ENCODE results near the gene UGT8. TPM values are rescaled to one million over a fixed set of nuclear protein-coding genes. Genes with fewer than 3 reads are reported as not detected.
A peak's percentile ranks its signal among the peaks of the same experiment; 100 is the strongest.
"Not testable (repeated sequence)": the region's sequence is repeated elsewhere in the genome, so short reads cannot be mapped to it uniquely, and the experiment has no call there.

UGT8 gene
- total RNA-seq, 1 donor from 2014 or later, result 2.1 TPM

DNA sequence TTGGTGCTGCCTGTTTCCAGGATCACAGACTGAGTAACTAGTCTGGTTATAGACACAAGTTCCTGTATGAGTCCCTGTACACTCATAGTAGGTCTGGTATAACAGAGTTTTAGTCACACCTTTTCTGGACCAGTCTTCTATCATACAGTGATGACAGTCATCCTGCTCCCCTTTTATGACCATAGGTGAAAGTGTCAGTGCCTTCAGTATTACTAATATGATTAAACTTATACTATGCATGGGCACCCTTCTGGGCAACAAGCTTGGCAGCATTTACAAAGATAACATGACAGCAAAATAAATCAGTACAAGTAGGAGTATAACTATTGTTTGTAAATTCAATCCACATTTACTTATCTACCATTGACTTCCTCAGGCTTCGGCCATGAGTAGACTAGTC lies 8.2 kb upstream of the UGT8 start:
- H3K36me3 ChIP-seq (ENCODE audit: control insufficient read depth in 3 of 3, insufficient read depth in 3 of 3, low read length in 3 of 3); H3K27ac ChIP-seq (ENCODE audit: low read depth, low read length); H3K9ac ChIP-seq (ENCODE audit: low read depth in 1 of 3, low read length in 3 of 3); H3K27me3 ChIP-seq (ENCODE audit: control insufficient read depth in 3 of 3, insufficient read depth in 3 of 3, low read length in 3 of 3); H3K4me3 ChIP-seq (ENCODE audit: low read length in 3 of 3); H3K4me1 ChIP-seq (ENCODE audit: control insufficient read depth in 3 of 3, insufficient read depth in 3 of 3, low read length in 3 of 3); H3K9me3 ChIP-seq (ENCODE audit: control insufficient read depth in 3 of 3, low read length in 3 of 3): not testable (repeated sequence)

DNA sequence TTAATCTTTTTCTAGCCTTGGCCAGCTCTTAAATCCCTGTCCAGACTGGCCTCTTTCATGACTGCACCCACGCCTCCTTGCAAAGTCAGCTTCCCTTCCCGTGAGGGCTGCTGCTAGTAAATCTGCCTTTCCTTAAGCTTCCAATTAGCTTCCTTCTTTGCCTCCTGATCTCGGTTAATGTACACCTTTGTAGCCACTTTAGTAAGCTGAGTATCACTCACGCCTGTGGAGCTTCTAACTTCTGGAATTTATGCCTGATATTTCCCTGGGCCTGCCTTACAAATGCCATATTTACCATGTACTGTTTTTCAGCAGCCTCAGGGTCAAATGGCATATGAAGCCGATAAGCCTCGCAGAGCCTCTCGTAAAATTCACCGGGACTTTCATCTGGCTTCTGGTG lies 5.1 kb upstream of the UGT8 start:
- H3K36me3 ChIP-seq (ENCODE audit: control insufficient read depth in 3 of 3, insufficient read depth in 3 of 3, low read length in 3 of 3), result no peaks in the 10 kb centered on the region
- peaks cover 4 to 19% (median 17%) of the 10 kb centered on the region in 3 donors for H3K27me3 ChIP-seq (ENCODE audit: control insufficient read depth in 3 of 3, insufficient read depth in 3 of 3, low read length in 3 of 3)
- H3K4me3 ChIP-seq (ENCODE audit: low read length in 3 of 3), result no peak overlapping the region
- no peak overlapping the region for H3K9ac ChIP-seq (ENCODE audit: low read depth in 1 of 3, low read length in 3 of 3)
- no peaks in the 10 kb centered on the region for H3K9me3 ChIP-seq (ENCODE audit: control insufficient read depth in 3 of 3, low read length in 3 of 3)
- H3K27ac ChIP-seq (ENCODE audit: low read depth, low read length), result no peak overlapping the region
- H3K4me1 ChIP-seq (ENCODE audit: control insufficient read depth in 3 of 3, insufficient read depth in 3 of 3, low read length in 3 of 3), result peaks cover 4 to 8% (median 8%) of the 10 kb centered on the region in 3 donors

DNA sequence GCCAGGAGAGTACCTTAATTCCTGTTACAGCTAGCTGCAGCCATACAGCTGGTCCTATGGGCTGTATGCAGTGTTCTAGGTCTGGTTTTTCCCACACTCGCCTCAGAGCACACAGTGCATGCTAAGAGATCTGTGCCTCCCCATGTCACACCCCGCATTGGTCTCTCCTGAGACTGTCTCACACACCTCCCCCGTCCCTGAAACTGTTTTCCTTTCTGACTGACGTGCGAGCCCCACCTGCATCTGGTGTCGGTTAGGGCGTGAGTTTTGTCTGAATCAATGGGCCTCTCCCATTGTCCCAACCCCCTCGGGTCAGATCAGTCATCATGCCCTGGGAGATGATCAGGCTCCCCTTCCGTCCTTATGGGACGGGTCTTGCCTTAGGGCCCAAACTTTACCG lies 3.4 kb upstream of the UGT8 start:
- no peak overlapping the region for H3K4me3 ChIP-seq (ENCODE audit: low read length in 3 of 3)
- no peaks in the 10 kb centered on the region for H3K36me3 ChIP-seq (ENCODE audit: control insufficient read depth in 3 of 3, insufficient read depth in 3 of 3, low read length in 3 of 3)
- no peak overlapping the region for H3K9ac ChIP-seq (ENCODE audit: low read depth in 1 of 3, low read length in 3 of 3)
- no peaks in the 10 kb centered on the region for H3K9me3 ChIP-seq (ENCODE audit: control insufficient read depth in 3 of 3, low read length in 3 of 3)
- H3K4me1 ChIP-seq (ENCODE audit: control insufficient read depth in 3 of 3, insufficient read depth in 3 of 3, low read length in 3 of 3), result peaks cover 9 to 18% (median 14%) of the 10 kb centered on the region in 3 donors
- peaks cover 16 to 34% (median 28%) of the 10 kb centered on the region in 3 donors for H3K27me3 ChIP-seq (ENCODE audit: control insufficient read depth in 3 of 3, insufficient read depth in 3 of 3, low read length in 3 of 3)
- H3K27ac ChIP-seq (ENCODE audit: low read depth, low read length), result no peak overlapping the region

DNA sequence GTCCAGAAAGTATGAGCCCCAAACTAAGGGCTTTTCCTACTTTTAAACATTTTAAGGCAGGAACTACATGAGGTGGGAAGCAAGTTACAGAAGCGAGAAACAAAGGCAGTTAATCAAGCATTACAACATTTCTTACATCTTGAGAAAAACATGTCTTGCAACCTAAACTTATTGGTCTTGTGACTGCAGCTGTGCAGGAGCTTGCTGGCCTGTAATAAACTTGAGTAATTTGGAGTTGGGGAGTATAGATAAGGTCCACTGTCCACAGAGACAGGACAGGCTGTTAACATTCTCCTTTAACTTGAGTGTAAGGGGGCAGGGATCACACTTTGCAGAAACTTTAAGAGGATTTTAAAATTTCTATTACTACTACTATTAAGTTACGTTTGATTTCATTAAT lies 2.7 kb upstream of the UGT8 start:
- H3K4me3 ChIP-seq (ENCODE audit: low read length in 3 of 3), result no peak overlapping the region
- peaks cover 16 to 35% (median 28%) of the 10 kb centered on the region in 3 donors for H3K27me3 ChIP-seq (ENCODE audit: control insufficient read depth in 3 of 3, insufficient read depth in 3 of 3, low read length in 3 of 3)
- H3K27ac ChIP-seq (ENCODE audit: low read depth, low read length), result no peak overlapping the region
- H3K9me3 ChIP-seq (ENCODE audit: control insufficient read depth in 3 of 3, low read length in 3 of 3), result no peaks in the 10 kb centered on the region
- no peak overlapping the region for H3K9ac ChIP-seq (ENCODE audit: low read depth in 1 of 3, low read length in 3 of 3)
- peaks cover 9 to 18% (median 14%) of the 10 kb centered on the region in 3 donors for H3K4me1 ChIP-seq (ENCODE audit: control insufficient read depth in 3 of 3, insufficient read depth in 3 of 3, low read length in 3 of 3)
- no peaks in the 10 kb centered on the region for H3K36me3 ChIP-seq (ENCODE audit: control insufficient read depth in 3 of 3, insufficient read depth in 3 of 3, low read length in 3 of 3)

DNA sequence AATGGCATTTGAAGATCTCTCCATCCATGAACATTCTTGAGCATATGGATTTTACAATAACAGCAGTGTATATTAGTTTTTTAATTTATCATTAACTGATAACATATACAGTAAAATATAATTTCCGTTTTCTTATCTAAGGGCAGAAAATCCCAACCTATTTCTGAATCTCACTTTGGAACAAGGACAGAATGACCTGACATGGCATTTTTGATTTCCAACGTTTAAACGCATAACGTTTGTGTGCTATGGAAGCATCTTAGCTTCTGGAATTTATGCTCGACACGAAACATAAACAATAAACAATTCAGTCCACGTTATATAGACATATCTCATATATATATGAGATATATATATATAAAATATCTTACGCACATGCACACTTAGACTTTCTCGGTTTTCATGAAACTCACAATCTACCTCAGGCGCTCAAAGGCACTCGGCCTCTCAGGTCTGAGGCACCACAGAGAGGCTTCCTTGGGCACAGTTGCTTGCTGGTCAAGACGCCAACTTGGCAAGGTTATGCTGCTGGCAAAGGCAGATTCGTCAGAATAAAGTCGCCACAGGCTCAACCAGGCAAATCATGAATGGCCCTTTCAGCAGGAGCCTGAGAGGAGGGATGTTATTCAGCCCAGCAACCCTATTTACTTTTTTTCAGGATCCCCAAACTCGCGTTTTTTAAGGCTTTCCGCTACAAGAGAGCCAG lies 1.0 kb upstream of the UGT8 start:
- Histone ChIP-seq H3K4me3 (ENCODE audit: low read length in 3 of 3) (peak overlapping the region in 2 of 3 donors; percentile 70 to 71), H3K4me1 (ENCODE audit: control insufficient read depth in 3 of 3, insufficient read depth in 3 of 3, low read length in 3 of 3) (peaks cover 9 to 18% (median 14%) of the 10 kb centered on the region in 3 donors), H3K9ac (ENCODE audit: low read depth in 1 of 3, low read length in 3 of 3) (no peak overlapping the region), H3K27ac (ENCODE audit: low read depth, low read length) (no peak overlapping the region), H3K9me3 (ENCODE audit: control insufficient read depth in 3 of 3, low read length in 3 of 3) (no peaks in the 10 kb centered on the region), H3K27me3 (ENCODE audit: control insufficient read depth in 3 of 3, insufficient read depth in 3 of 3, low read length in 3 of 3) (peaks cover 16 to 35% (median 28%) of the 10 kb centered on the region in 3 donors), H3K36me3 (ENCODE audit: control insufficient read depth in 3 of 3, insufficient read depth in 3 of 3, low read length in 3 of 3) (no peaks in the 10 kb centered on the region)

DNA sequence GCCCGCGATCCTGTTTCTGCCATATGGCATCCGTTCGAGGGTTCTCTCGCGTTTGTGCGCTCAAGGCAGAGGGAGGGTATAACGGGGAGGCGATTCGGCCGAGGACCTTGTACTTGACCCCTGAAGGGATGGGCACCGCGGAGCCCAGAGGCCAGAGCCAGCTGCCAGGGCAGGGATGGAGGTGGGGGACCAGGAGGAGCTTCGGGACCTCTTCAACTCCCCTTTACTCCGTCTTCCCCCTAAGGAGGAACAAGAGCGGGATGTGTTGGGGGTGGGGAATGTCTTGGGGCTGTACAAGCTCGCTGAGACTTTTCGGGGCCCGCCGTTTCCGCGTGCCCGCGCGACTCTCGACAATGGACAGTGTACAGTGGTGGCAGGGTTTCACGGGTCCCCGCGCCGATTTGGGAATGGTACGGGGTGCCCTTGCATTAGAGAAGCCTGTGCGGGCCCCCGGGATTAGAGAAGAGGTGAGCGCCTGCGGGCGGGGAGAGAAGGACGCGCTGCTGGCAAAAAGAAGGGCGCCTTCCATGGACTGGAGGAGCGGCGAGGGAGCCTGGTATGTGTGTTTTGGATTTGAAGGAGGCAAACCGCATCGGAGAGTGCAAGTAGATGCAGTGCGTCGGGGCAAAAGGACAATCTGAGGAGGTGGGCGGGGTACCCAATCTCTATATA lies 760 bp downstream of the UGT8 start:
- Histone ChIP-seq H3K36me3 (ENCODE audit: control insufficient read depth in 3 of 3, insufficient read depth in 3 of 3, low read length in 3 of 3) (no peaks in the 10 kb centered on the region), H3K4me1 (ENCODE audit: control insufficient read depth in 3 of 3, insufficient read depth in 3 of 3, low read length in 3 of 3) (peaks cover 9 to 18% (median 14%) of the 10 kb centered on the region in 3 donors), H3K9me3 (ENCODE audit: control insufficient read depth in 3 of 3, low read length in 3 of 3) (no peaks in the 10 kb centered on the region), H3K27ac (ENCODE audit: low read depth, low read length) (no peak overlapping the region), H3K4me3 (ENCODE audit: low read length in 3 of 3) (peak overlapping the region; percentile 45 to 66 (median 52)), H3K27me3 (ENCODE audit: control insufficient read depth in 3 of 3, insufficient read depth in 3 of 3, low read length in 3 of 3) (peaks cover 16 to 31% (median 30%) of the 10 kb centered on the region in 3 donors), H3K9ac (ENCODE audit: low read depth in 1 of 3, low read length in 3 of 3) (no peak overlapping the region)

DNA sequence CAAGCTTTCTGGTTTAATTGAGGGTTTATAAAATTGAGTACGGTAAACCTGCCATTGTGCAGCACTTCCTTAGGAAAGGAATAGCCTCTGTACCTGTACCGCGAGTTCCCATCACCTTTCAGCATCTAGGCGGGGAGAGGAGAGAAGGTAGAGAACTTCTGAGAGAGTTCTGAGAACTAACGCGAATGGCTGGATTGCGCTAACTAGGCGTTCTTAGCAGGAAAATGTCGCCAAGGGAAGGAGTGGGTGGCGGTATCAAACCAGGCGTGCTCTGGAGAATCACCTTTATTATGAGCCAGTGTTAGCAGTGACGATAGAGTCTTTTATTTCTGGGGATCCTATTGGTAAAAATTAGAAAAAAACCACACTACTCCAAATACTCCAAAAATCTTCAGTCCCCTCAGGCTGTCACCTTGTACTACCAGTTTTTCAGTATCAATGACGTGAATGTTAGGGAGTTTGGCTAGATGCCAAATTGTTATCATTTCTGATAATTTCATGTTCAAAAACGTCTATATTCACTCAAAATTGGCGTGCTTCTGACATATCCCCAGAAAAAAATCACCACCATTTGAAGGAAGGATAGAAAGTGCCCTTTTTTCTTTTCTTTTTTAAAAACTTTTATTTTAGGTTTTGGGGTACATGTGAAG lies 1.4 kb downstream of the UGT8 start:
- no peaks in the 10 kb centered on the region for H3K36me3 ChIP-seq (ENCODE audit: control insufficient read depth in 3 of 3, insufficient read depth in 3 of 3, low read length in 3 of 3)
- peak overlapping the region in 2 of 3 donors; percentile 52 to 66 for H3K4me3 ChIP-seq (ENCODE audit: low read length in 3 of 3)
- no peak overlapping the region for H3K9ac ChIP-seq (ENCODE audit: low read depth in 1 of 3, low read length in 3 of 3)
- no peak overlapping the region for H3K27ac ChIP-seq (ENCODE audit: low read depth, low read length)
- H3K27me3 ChIP-seq (ENCODE audit: control insufficient read depth in 3 of 3, insufficient read depth in 3 of 3, low read length in 3 of 3), result peaks cover 16 to 29% (median 29%) of the 10 kb centered on the region in 3 donors
- peaks cover 9 to 18% (median 14%) of the 10 kb centered on the region in 3 donors for H3K4me1 ChIP-seq (ENCODE audit: control insufficient read depth in 3 of 3, insufficient read depth in 3 of 3, low read length in 3 of 3)
- H3K9me3 ChIP-seq (ENCODE audit: control insufficient read depth in 3 of 3, low read length in 3 of 3), result no peaks in the 10 kb centered on the region

DNA sequence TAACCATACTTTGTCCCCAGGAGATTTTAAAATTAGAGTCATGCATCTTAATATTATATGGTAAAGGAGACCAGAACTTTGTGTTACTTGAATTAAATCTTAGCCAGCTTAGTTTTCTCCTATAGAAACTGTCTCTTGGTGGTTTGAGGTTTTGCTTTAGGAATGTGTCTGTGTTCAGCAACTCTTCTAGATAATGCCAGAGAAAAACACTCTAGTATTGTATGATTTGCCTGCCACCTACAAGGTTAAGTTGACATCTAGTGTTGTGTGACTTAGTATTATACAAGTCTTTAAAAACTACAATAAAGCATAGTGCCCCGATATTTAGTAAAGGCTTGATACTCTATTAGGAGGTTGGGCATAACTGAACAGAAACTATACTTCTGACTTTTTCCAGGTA lies 2.1 kb downstream of the UGT8 start:
- Histone ChIP-seq H3K27me3 (ENCODE audit: control insufficient read depth in 3 of 3, insufficient read depth in 3 of 3, low read length in 3 of 3) (peaks cover 16 to 24% (median 22%) of the 10 kb centered on the region in 3 donors), H3K9ac (ENCODE audit: low read depth in 1 of 3, low read length in 3 of 3) (no peak overlapping the region)

DNA sequence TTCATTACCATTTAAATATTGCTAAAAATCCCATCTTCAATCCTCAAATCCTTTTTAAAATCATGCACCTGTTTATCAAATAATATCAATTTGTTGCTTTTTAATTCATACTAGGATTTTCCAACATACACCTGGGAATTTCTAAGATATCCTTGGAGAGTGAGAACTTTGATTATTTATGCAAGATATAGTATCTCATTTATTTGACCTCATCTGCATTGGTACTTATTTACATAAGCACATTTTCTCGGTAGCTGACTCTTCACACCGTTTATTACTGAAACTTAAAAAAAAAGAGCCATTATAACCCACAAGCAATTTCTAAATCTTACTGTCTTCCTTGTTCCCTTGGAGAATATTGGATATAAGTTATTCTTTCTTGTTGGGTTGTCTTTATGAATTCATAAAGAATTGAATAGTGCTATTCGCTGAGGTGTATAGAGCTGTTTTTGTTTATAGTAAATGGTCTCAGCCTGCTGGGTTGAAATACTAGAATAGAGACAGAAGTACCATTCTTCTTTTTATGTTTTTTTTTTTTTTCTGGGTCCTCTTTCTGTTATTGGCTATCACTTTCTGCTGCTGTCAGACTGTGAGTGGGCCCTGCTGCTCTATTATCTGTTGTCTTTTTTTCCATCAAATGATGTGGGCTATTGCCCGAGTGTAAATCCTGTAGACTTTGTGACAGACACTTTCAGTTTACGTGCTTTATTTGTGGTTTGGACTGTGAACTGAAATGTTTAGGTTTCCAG lies 2.9 kb downstream of the UGT8 start:
- H3K36me3 ChIP-seq (ENCODE audit: control insufficient read depth in 3 of 3, insufficient read depth in 3 of 3, low read length in 3 of 3), result no peaks in the 10 kb centered on the region
- peaks cover 9 to 18% (median 14%) of the 10 kb centered on the region in 3 donors for H3K4me1 ChIP-seq (ENCODE audit: control insufficient read depth in 3 of 3, insufficient read depth in 3 of 3, low read length in 3 of 3)
- H3K27ac ChIP-seq (ENCODE audit: low read depth, low read length), result no peak overlapping the region
- H3K9ac ChIP-seq (ENCODE audit: low read depth in 1 of 3, low read length in 3 of 3), result no peak overlapping the region
- H3K27me3 ChIP-seq (ENCODE audit: control insufficient read depth in 3 of 3, insufficient read depth in 3 of 3, low read length in 3 of 3), result peaks cover 16 to 24% (median 22%) of the 10 kb centered on the region in 3 donors
- no peak overlapping the region for H3K4me3 ChIP-seq (ENCODE audit: low read length in 3 of 3)
- no peaks in the 10 kb centered on the region for H3K9me3 ChIP-seq (ENCODE audit: control insufficient read depth in 3 of 3, low read length in 3 of 3)

More for the DNA sequence above, 2.1 kb downstream of the UGT8 start:
- H3K27ac ChIP-seq (ENCODE audit: low read depth, low read length), result no peak overlapping the region
- H3K36me3 ChIP-seq (ENCODE audit: control insufficient read depth in 3 of 3, insufficient read depth in 3 of 3, low read length in 3 of 3), result no peaks in the 10 kb centered on the region
- no peak overlapping the region for H3K4me3 ChIP-seq (ENCODE audit: low read length in 3 of 3)
- no peaks in the 10 kb centered on the region for H3K9me3 ChIP-seq (ENCODE audit: control insufficient read depth in 3 of 3, low read length in 3 of 3)
- peaks cover 9 to 18% (median 14%) of the 10 kb centered on the region in 3 donors for H3K4me1 ChIP-seq (ENCODE audit: control insufficient read depth in 3 of 3, insufficient read depth in 3 of 3, low read length in 3 of 3)
